H1 (cell line): Measurements from ENCODE around the gene SRPX. TPM values are rescaled to one million over a fixed set of nuclear protein-coding genes. Genes with fewer than 3 reads are reported as not detected.

Experiments used
- CTCF ChIA-PET: fragments of 300-600 bp; sonication (Branson Sonifier 250); formaldehyde crosslinking; loops from one replicate; lab custom pipeline; 2021; ENCODE audit not compliant: partially characterized antibody; lab: Charles Lee
- POLR2A ChIA-PET: fragments of 300-600 bp; sonication (Branson Sonifier 250); formaldehyde crosslinking; loops from one replicate; lab custom pipeline; 2021; ENCODE audit warnings: inconsistent platforms; ENCODE audit not compliant: partially characterized antibody; lab: Charles Lee
- DNase-seq, 2 experiments: peaks; one replicate each; pipeline versions ENCODE4 v3.0.0 to v3.0.0-alpha.2; 2010 to 2022; ENCODE audit warnings: low spot score in 2 of 2, low read depth in 1 of 2, mixed read lengths in 1 of 2
- FAIRE-seq: peaks from 2 replicates; lab custom pipeline; 2011; peaks lifted over from hg19 to GRCh38; lab: Jason Lieb, UNC
- H2AFZ ChIP-seq: 2 replicates; pipeline ENCODE4 v1.8.1; 2012; ENCODE audit warnings: low read length, inconsistent platforms
- H2AK5ac ChIP-seq: 2 replicates; pipeline ENCODE4 v1.6.1; 2013; ENCODE audit warnings: low read depth, low read length
- H2BK120ac ChIP-seq: replicated peaks from 2 replicates; pipeline ENCODE3; 2013; ENCODE audit warnings: low read depth, low read length, inconsistent platforms
- H2BK12ac ChIP-seq: 2 replicates; pipeline ENCODE4 v1.6.1; 2013; ENCODE audit warnings: low read depth, low read length
- H2BK15ac ChIP-seq: 2 replicates; pipeline ENCODE4 v1.6.1; 2013; ENCODE audit warnings: low read length
- H2BK20ac ChIP-seq: 2 replicates; pipeline ENCODE4 v1.6.1; 2013; ENCODE audit warnings: low read length
- H2BK5ac ChIP-seq: 2 replicates; pipeline ENCODE4 v1.6.1; 2013; ENCODE audit warnings: low read depth, low read length
- H3K14ac ChIP-seq: 2 replicates; pipeline ENCODE4 v1.6.1; 2013; ENCODE audit warnings: inconsistent platforms; ENCODE audit not compliant: insufficient read length
- H3K18ac ChIP-seq: 2 replicates; pipeline ENCODE4 v1.6.1; 2013; ENCODE audit warnings: low read length; ENCODE audit errors: extremely low read depth
- H3K23ac ChIP-seq: 2 replicates; pipeline ENCODE4 v1.6.1; 2013; ENCODE audit warnings: inconsistent platforms; ENCODE audit not compliant: insufficient read length
- H3K23me2 ChIP-seq: 2 replicates; pipeline ENCODE4 v1.6.1; 2013; ENCODE audit warnings: low read depth, low read length
- H3K27ac ChIP-seq: 2 replicates; pipeline ENCODE4 v1.6.1; 2011; ENCODE audit warnings: low read depth, low read length, inconsistent platforms
- H3K27me3 ChIP-seq, 4 experiments: replicated peaks in 1 of 4; 1 replicate in 1 of 4; 2 replicates in 3 of 4; pipeline versions ENCODE4 v1.6.1 to v1.8.1; 2011 to 2013; ENCODE audit warnings: low read length in 3 of 4, mild to moderate bottlenecking in 3 of 4, inconsistent platforms in 2 of 4, mixed read lengths in 2 of 4, moderate library complexity in 1 of 4; ENCODE audit not compliant: control insufficient read depth in 3 of 4, insufficient read depth in 3 of 4; ENCODE audit errors: extremely low read depth in 1 of 4
- H3K36me3 ChIP-seq, 4 experiments: 2 replicates each; pipeline versions ENCODE4 v1.6.1 to v1.8.1; 2011 to 2013; ENCODE audit warnings: mild to moderate bottlenecking in 4 of 4, low read length in 3 of 4, moderate library complexity in 2 of 4, control low read depth in 1 of 4, inconsistent platforms in 1 of 4; ENCODE audit not compliant: insufficient read depth in 4 of 4, control insufficient read depth in 2 of 4
- H3K4ac ChIP-seq: replicated peaks from 2 replicates; pipeline ENCODE3; 2013; ENCODE audit warnings: low read length, low read depth, mixed read lengths, inconsistent platforms; ENCODE audit not compliant: insufficient read length
- H3K4me1 ChIP-seq, 4 experiments: replicated peaks in 1 of 4; 1 replicate in 1 of 4; 2 replicates in 3 of 4; pipeline versions ENCODE4 v1.6.1 to v1.8.1; 2011 to 2013; ENCODE audit warnings: low read length in 3 of 4, inconsistent platforms in 2 of 4, mixed read lengths in 1 of 4; ENCODE audit not compliant: insufficient read depth in 4 of 4, control insufficient read depth in 3 of 4
- H3K4me2 ChIP-seq, 2 experiments: 2 replicates each; pipeline versions ENCODE4 v1.6.1 to v1.8.1; 2011 to 2013; ENCODE audit warnings: low read depth in 2 of 2, low read length in 2 of 2, control low read depth in 1 of 2, inconsistent platforms in 1 of 2, mild to moderate bottlenecking in 1 of 2; ENCODE audit not compliant: insufficient read depth in 1 of 2
- H3K4me3 ChIP-seq, 4 experiments: fragments of 200-600, 300-600 bp in 1 of 4; sonication (generic), shearing (Covaris generic), sonication (Bioruptor Twin) in 1 of 4; 2 replicates each; pipeline versions ENCODE4 v1.5.1 to v1.8.1; 2011 to 2016; ENCODE audit warnings: low read length in 4 of 4, low read depth in 3 of 4, control low read depth in 2 of 4, inconsistent platforms in 2 of 4, mild to moderate bottlenecking in 2 of 4, mixed read lengths in 1 of 4, moderate library complexity in 1 of 4; ENCODE audit not compliant: insufficient read depth in 2 of 4; ENCODE audit errors: extremely low read depth in 1 of 4
- H3K56ac ChIP-seq: replicated peaks from 2 replicates; pipeline ENCODE3; 2013; ENCODE audit warnings: low read depth, mild to moderate bottlenecking, mixed read lengths, low read length, inconsistent platforms; ENCODE audit not compliant: insufficient read length
- H3K79me1 ChIP-seq: 2 replicates; pipeline ENCODE4 v1.6.1; 2013; ENCODE audit warnings: low read depth, low read length, control low read depth
- H3K79me2 ChIP-seq, 2 experiments: 2 replicates each; pipeline versions ENCODE4 v1.6.1 to v1.8.1; 2012 to 2013; ENCODE audit warnings: low read length in 2 of 2, mild to moderate bottlenecking in 2 of 2, inconsistent platforms in 1 of 2; ENCODE audit not compliant: insufficient read depth in 2 of 2, control insufficient read depth in 1 of 2
- H3K9ac ChIP-seq, 4 experiments: replicated peaks in 1 of 4; 1 replicate in 1 of 4; 2 replicates in 3 of 4; pipeline versions ENCODE4 v1.6.1 to v1.8.1; 2011 to 2013; ENCODE audit warnings: low read depth in 3 of 4, low read length in 3 of 4, control low read depth in 2 of 4, mild to moderate bottlenecking in 2 of 4, moderate library complexity in 2 of 4, inconsistent platforms in 1 of 4; ENCODE audit errors: extremely low read depth in 1 of 4
- H3K9me3 ChIP-seq, 2 experiments: 2 replicates each; pipeline versions ENCODE4 v1.6.1 to v1.8.1; 2012 to 2013; ENCODE audit warnings: mild to moderate bottlenecking in 2 of 2, moderate library complexity in 2 of 2, control low read depth in 1 of 2, inconsistent platforms in 1 of 2, low read depth in 1 of 2, low read length in 1 of 2, mixed read lengths in 1 of 2; ENCODE audit not compliant: insufficient read depth in 2 of 2
- H4K20me1 ChIP-seq, 2 experiments: replicated peaks in 1 of 2; 2 replicates each; pipeline versions ENCODE3 to v1.8.1; 2011 to 2013; ENCODE audit warnings: inconsistent platforms in 2 of 2, low read length in 2 of 2, mild to moderate bottlenecking in 1 of 2; ENCODE audit not compliant: insufficient read depth in 2 of 2, control insufficient read depth in 1 of 2
- H4K5ac ChIP-seq: 2 replicates; pipeline ENCODE4 v1.6.1; 2013; ENCODE audit warnings: low read length, low read depth, mixed read lengths, inconsistent platforms; ENCODE audit not compliant: insufficient read length
- H4K8ac ChIP-seq: 2 replicates; pipeline ENCODE4 v1.8.0; 2013; ENCODE audit warnings: mild to moderate bottlenecking, moderate library complexity, low read length, inconsistent platforms; ENCODE audit not compliant: insufficient read depth; ENCODE audit errors: extremely low read depth
- H4K91ac ChIP-seq: replicated peaks from 2 replicates; pipeline ENCODE3; 2013; ENCODE audit warnings: low read length, mixed read lengths, inconsistent platforms; ENCODE audit not compliant: insufficient read length
- BCL11A ChIP-seq, 2 experiments: IDR thresholded peaks; one replicate each; pipeline ENCODE4 v1.6.1; 2011; ENCODE audit warnings: low read depth in 2 of 2, low read length in 2 of 2, mild to moderate bottlenecking in 2 of 2
- CBX8 ChIP-seq: fragments of 300-800, 300-1000 bp; sonication (generic); IDR thresholded peaks from 2 replicates; pipeline ENCODE4 v1.7.1; 2016; ENCODE audit warnings: low read depth, low read length, borderline replicate concordance
- EGR1 ChIP-seq: IDR thresholded peaks from 2 replicates; pipeline ENCODE4 v1.6.1; 2011; ENCODE audit warnings: low read depth, low read length, borderline replicate concordance
- HDAC6 ChIP-seq: IDR thresholded peaks from one replicate; pipeline ENCODE4 v1.7.1; 2012; ENCODE audit warnings: low read depth, mild to moderate bottlenecking, inconsistent platforms, low read length, moderate library complexity
- KDM5A ChIP-seq: fragments of 200-600 bp; IDR thresholded peaks from 2 replicates; pipeline ENCODE4 v1.7.1; 2012; ENCODE audit warnings: mild to moderate bottlenecking, low read length, inconsistent platforms, mixed read lengths
- NRF1 ChIP-seq: IDR thresholded peaks from 2 replicates; pipeline ENCODE4 v1.6.1; 2011; ENCODE audit warnings: mild to moderate bottlenecking, low read depth, low read length, improper control_type of control experiment
- RAD21 ChIP-seq, 2 experiments: IDR thresholded peaks in 1 of 2; conservative IDR thresholded peaks in 1 of 2; 2 replicates each; pipeline ENCODE4 v1.6.1; 2011; ENCODE audit warnings: low read depth in 2 of 2, low read length in 2 of 2, improper control_type of control experiment in 1 of 2, inconsistent platforms in 1 of 2, mild to moderate bottlenecking in 1 of 2, moderate library complexity in 1 of 2
- SIX5 ChIP-seq: IDR thresholded peaks from 2 replicates; pipeline ENCODE4 v1.6.1; 2011; ENCODE audit warnings: mild to moderate bottlenecking, low read depth, low read length
- SP1 ChIP-seq: IDR thresholded peaks from 2 replicates; pipeline ENCODE4 v1.6.1; 2011; ENCODE audit warnings: low read depth, low read length
- TAF1 ChIP-seq: IDR thresholded peaks from 2 replicates; pipeline ENCODE4 v1.6.1; 2011; ENCODE audit warnings: mild to moderate bottlenecking, low read depth, low read length
- WGBS, 2 experiments: shearing (Covaris generic) in 1 of 2; methylation state at CpG; one replicate each; pipeline versions ENCODE4 v1.1.6 to v1.1.7; 2013 to 2015; ENCODE audit warnings: low lambda C conversion rate in 2 of 2, mixed read lengths in 2 of 2, inconsistent platforms in 1 of 2, low coverage in 1 of 2, missing lambda C conversion rate in 1 of 2; ENCODE audit not compliant: insufficient replicate concordance in 2 of 2, insufficient coverage in 1 of 2, insufficient read length in 1 of 2; ENCODE audit errors: extremely low coverage in 1 of 2, missing lambda C conversion rate in 1 of 2; 5-methylcytosine and 5-hydroxymethylcytosine counted together
- polyA plus RNA-seq, 7 experiments: library from polyadenylated mRNA; depleted of rRNA in 3 of 7; stranded (reverse) in 5 of 7; unstranded in 2 of 7; fragments of >200 nt in 5 of 7; fragments of 200-250 nt in 2 of 7; gene quantifications; 1 replicate in 5 of 7; 2 replicates in 1 of 7; 4 replicates in 1 of 7; pipeline versions ENCODE4 v1.2.1 to v1.2.3, GENCODE V29; 2011 to 2013; ENCODE audit warnings: missing spikeins in 2 of 7, mixed read lengths in 2 of 7
- total RNA-seq: library from RNA; stranded (reverse); fragmentation: NEBNext Ultra II Directional; extraction: Animal tissue kit (Norgen Biotek cat#: 25700); gene quantifications from 2 replicates; pipeline ENCODE4 v1.2.1, GENCODE V29; 2021

Gene SRPX
- total and polyA plus RNA-seq, 2 of the 8 experiments (the other 6 are each of a cell fraction or from before 2014, with no cell fraction given): 7.6 to 10.4 TPM

- Histone ChIP-seq H3K79me2 (no peaks in the 10 kb centered on the region), H3K4me3 (no peak overlapping the region), H3K4ac (no peak overlapping the region), H3K9ac (no peak overlapping the region), H2AFZ (no peak overlapping the region), H3K4me1 (no peaks in the 10 kb centered on the region), H2BK15ac (no peak overlapping the region), H3K36me3 (no peaks in the 10 kb centered on the region), H3K9me3 (no peaks in the 10 kb centered on the region), H2BK120ac (no peak overlapping the region), H3K56ac (no peak overlapping the region), H3K14ac (no peak overlapping the region), H4K20me1 (no peaks in the 10 kb centered on the region), H4K8ac (no peak overlapping the region), H4K5ac (no peak overlapping the region), H4K91ac (no peak overlapping the region), H3K27ac (no peak overlapping the region), H3K18ac (no peak overlapping the region), H3K27me3 (no peaks in the 10 kb centered on the region), H3K23me2 (no peaks in the 10 kb centered on the region), H2AK5ac (no peak overlapping the region), H2BK12ac (no peak overlapping the region), H2BK20ac (no peak overlapping the region), H3K79me1 (no peaks in the 10 kb centered on the region), H2BK5ac (no peak overlapping the region), H3K4me2 (no peak overlapping the region), H3K23ac (no peak overlapping the region)
- 92% methylated on average over 2 of the region's 3 CpGs; no CpG with 5 or more reads in 1 of the 2 experiments for WGBS, 2 experiments
- CTCF ChIA-PET: interaction anchor here (0.7 to 1.5 kb wide), 7 partner anchors 9 to 75 kb away, joined by 3 to 5 read pairs (median 4); partner anchors contain the start of gene SRPX
- TF ChIP-seq BCL11A (IDR thresholded peaks at IDR 0.05; ENCODE audit: low read depth in 2 of 2, low read length in 2 of 2): no peak
- no peak for TF ChIP-seq KDM5A
- TF ChIP-seq EGR1: no peak
- TF ChIP-seq SIX5: no peak
- no peak for TF ChIP-seq RAD21 (IDR thresholded peaks at IDR 0.05 in 1 of 2, conservative IDR thresholded peaks at IDR 0.05 in 1 of 2; ENCODE audit: low read depth in 2 of 2, low read length in 2 of 2)
- TF ChIP-seq NRF1: no peak
- no peak for TF ChIP-seq HDAC6
- no peak for TF ChIP-seq TAF1
- TF ChIP-seq SP1: no peak
- no peak for TF ChIP-seq CBX8
- no peak for DNase-seq
- FAIRE-seq: no peak
- POLR2A ChIA-PET: no interaction called here
These were observed 14.1 kb downstream of the SRPX start for GRCh38 chrX:38206542-38206941.
